Brain microvascular endothelial cell (primary cell): Measurements from ENCODE around the gene ZC3H8.

ENCODE experiments used
- DNase-seq: peaks from one replicate; pipeline ENCODE4 v3.0.0-alpha.2; 2020
- H3K27ac ChIP-seq: fragments of 250-450 bp; sonication (Bioruptor Pico); 2 replicates; pipeline ENCODE4 v1.5.1; 2020; ENCODE audit warnings: mild to moderate bottlenecking, moderate library complexity
- H3K27me3 ChIP-seq: fragments of 250-450 bp; sonication (Bioruptor Pico); replicated peaks from 2 replicates; pipeline ENCODE4 v1.5.1; 2020; ENCODE audit warnings: mild to moderate bottlenecking
- H3K36me3 ChIP-seq: fragments of 250-450 bp; sonication (Bioruptor Pico); replicated peaks from 2 replicates; pipeline ENCODE4 v1.5.1; 2020; ENCODE audit warnings: mild to moderate bottlenecking
- H3K4me3 ChIP-seq: 2 replicates; pipeline ENCODE4 v1.5.1; 2011; ENCODE audit warnings: low read depth, mild to moderate bottlenecking, control low read depth, low read length, moderate library complexity
- CTCF ChIP-seq: IDR thresholded peaks from 2 replicates; pipeline ENCODE4 v1.5.1; 2011; ENCODE audit warnings: low read depth, mild to moderate bottlenecking, moderate library complexity, low read length, control low read depth, inconsistent platforms; ENCODE audit errors: missing control alignments
- in situ Hi-C: cut with HindIII; loops from 2 replicates; pipeline ENCODE4 v1.10.0; 2017; ENCODE audit warnings: low sequenced_read_pairs, low pct_ligation_motif_present

The ZC3H8 gene

GRCh38 chr2:112256654-112257053, 1.8 kb upstream of the ZC3H8 start:
- TF ChIP-seq CTCF: no peak

GRCh38 chr2:112255875-112256274, 1.0 kb upstream of the ZC3H8 start:
- in situ Hi-C loops: no loop called here
- no peaks in the 10 kb centered on the region for H3K27me3 ChIP-seq
- no peaks in the 10 kb centered on the region for H3K36me3 ChIP-seq
- no peak for TF ChIP-seq CTCF
- H3K27ac ChIP-seq: no peak overlapping the region
- no peak overlapping the region for H3K4me3 ChIP-seq
- DNase-seq: no peak

More at GRCh38 chr2:112256654-112257053, 1.8 kb upstream of the ZC3H8 start:
- H3K27ac ChIP-seq: no peak overlapping the region
- DNase-seq: no peak
- H3K4me3 ChIP-seq: no peak overlapping the region
- H3K27me3 ChIP-seq: no peaks in the 10 kb centered on the region
- no peaks in the 10 kb centered on the region for H3K36me3 ChIP-seq
- in situ Hi-C loops: no loop called here

GRCh38 chr2:112253261-112253815, 1.5 kb downstream of the ZC3H8 start:
- Histone ChIP-seq H3K36me3 (peaks cover 8% of the 10 kb centered on the region), H3K27ac (no peak overlapping the region), H3K4me3 (no peak overlapping the region), H3K27me3 (no peaks in the 10 kb centered on the region)
- no peak for DNase-seq
- in situ Hi-C loops: no loop called here
- TF ChIP-seq CTCF: no peak

- DNase-seq: no peak
- H3K36me3 ChIP-seq: peaks cover 10% of the 10 kb centered on the region
- TF ChIP-seq CTCF: no peak
- in situ Hi-C loops: no loop called here
- no peak overlapping the region for H3K4me3 ChIP-seq
- H3K27me3 ChIP-seq: no peaks in the 10 kb centered on the region
- H3K27ac ChIP-seq: no peak overlapping the region
Measured at GRCh38 chr2:112251271-112251670, 3.6 kb downstream of the ZC3H8 start.

- in situ Hi-C loops: no loop called here
- H3K4me3 ChIP-seq: no peak overlapping the region
- DNase-seq: no peak
- H3K27me3 ChIP-seq: no peaks in the 10 kb centered on the region
- peaks cover 13% of the 10 kb centered on the region for H3K36me3 ChIP-seq
- H3K27ac ChIP-seq: no peak overlapping the region
- no peak for TF ChIP-seq CTCF
Measured at GRCh38 chr2:112244854-112245253, 10.0 kb downstream of the ZC3H8 start.

- no peak for DNase-seq
- no peak for TF ChIP-seq CTCF
- Histone ChIP-seq H3K27ac (no peak overlapping the region), H3K4me3 (no peak overlapping the region), H3K36me3 (peaks cover 5% of the 10 kb centered on the region), H3K27me3 (no peaks in the 10 kb centered on the region)
- in situ Hi-C loops: no loop called here
Measured at GRCh38 chr2:112243233-112243632, 11.6 kb downstream of the ZC3H8 start.
